HepG2 (cell line): ENCODE results near the gene MAVS. TPM values are rescaled to one million over a fixed set of nuclear protein-coding genes. Genes with fewer than 3 reads are reported as not detected.

ENCODE experiments used
- ELF4 ChIP-seq: sonication (generic); formaldehyde crosslinking; IDR thresholded peaks from 2 replicates; pipeline ENCODE4 v1.5.0; 2020; ENCODE audit warnings: missing genetic modification reagents, mild to moderate bottlenecking, moderate library complexity, borderline replicate concordance
- MAF1 ChIP-seq: sonication (generic); formaldehyde crosslinking; IDR thresholded peaks from 2 replicates; pipeline ENCODE4 v1.5.0; 2020; ENCODE audit warnings: missing genetic modification reagents, borderline replicate concordance
- MIXL1 ChIP-seq: IDR thresholded peaks from 2 replicates; pipeline ENCODE4 v1.6.1; 2016
- NR2C2 ChIP-seq: sonication (generic); formaldehyde crosslinking; IDR thresholded peaks from 2 replicates; pipeline ENCODE4 v1.4.0; 2020; ENCODE audit warnings: missing genetic modification reagents, mild to moderate bottlenecking, moderate library complexity, borderline replicate concordance
- RNF2 ChIP-seq: fragments of 450-650 bp; conservative IDR thresholded peaks from 2 replicates; pipeline ENCODE4 v1.6.1; 2016; ENCODE audit warnings: low read depth
- SAFB2 ChIP-seq: sonication (generic); formaldehyde crosslinking; IDR thresholded peaks from 2 replicates; pipeline ENCODE4 v1.5.1; 2020; ENCODE audit warnings: missing genetic modification reagents, low read depth, mild to moderate bottlenecking, borderline replicate concordance
- TBX3 ChIP-seq: fragments of 450-650 bp; IDR thresholded peaks from 2 replicates; pipeline ENCODE4 v1.6.1; 2017; ENCODE audit warnings: antibody characterized with exemption, mild to moderate bottlenecking, inconsistent platforms, borderline replicate concordance
- YEATS4 ChIP-seq: sonication (generic); formaldehyde crosslinking; IDR thresholded peaks from 2 replicates; pipeline ENCODE4 v1.4.0; 2020; ENCODE audit warnings: missing genetic modification reagents, borderline replicate concordance
- ZBTB7A ChIP-seq: sonication (generic); formaldehyde crosslinking; IDR thresholded peaks from 2 replicates; pipeline ENCODE4 v1.8.0; 2022; ENCODE audit warnings: mild to moderate bottlenecking, missing genetic modification reagents
- ZFYVE20 ChIP-seq: sonication (generic); formaldehyde crosslinking; IDR thresholded peaks from 2 replicates; pipeline ENCODE4 v1.8.0; 2023; ENCODE audit warnings: low read depth, mild to moderate bottlenecking, moderate library complexity, missing genetic modification reagents, borderline replicate concordance
- ZNF407 ChIP-seq: sonication (generic); formaldehyde crosslinking; IDR thresholded peaks from one replicate; pipeline ENCODE4 v1.5.1; 2020; ENCODE audit warnings: mild to moderate bottlenecking, missing genetic modification reagents; ENCODE audit errors: not compliant biosample characterization
- ZNF451 ChIP-seq: sonication (generic); formaldehyde crosslinking; IDR thresholded peaks from 2 replicates; pipeline ENCODE4 v1.5.0; 2020; ENCODE audit warnings: mild to moderate bottlenecking, missing genetic modification reagents
- ZNF629 ChIP-seq: sonication (generic); formaldehyde crosslinking; conservative IDR thresholded peaks from 2 replicates; pipeline ENCODE4 v1.5.0; 2020; ENCODE audit warnings: missing genetic modification reagents
- ZNF83 ChIP-seq: sonication (generic); formaldehyde crosslinking; IDR thresholded peaks from 2 replicates; pipeline ENCODE4 v1.4.0; 2020; ENCODE audit warnings: missing genetic modification reagents, mild to moderate bottlenecking, borderline replicate concordance
- polyA plus RNA-seq, 8 experiments: library from polyadenylated mRNA; depleted of rRNA in 3 of 8; stranded (reverse) in 7 of 8; unstranded in 1 of 8; fragments of >200 nt; fragmentation: Illumina TruSeq in 4 of 8; extraction: Trizol in 4 of 8; gene quantifications; 2 replicates each; pipeline versions ENCODE4 v1.2.1 to v1.2.3, GENCODE V29; 2011 to 2016; ENCODE audit warnings: low read depth in 4 of 8, missing spikeins in 1 of 8, mixed read lengths in 1 of 8; ENCODE audit not compliant: insufficient read depth in 1 of 8
- total RNA-seq, 5 experiments: library from RNA; depleted of rRNA; stranded (reverse); fragments of >200 nt; fragmentation: Illumina TruSeq; extraction: Trizol; gene quantifications; 2 replicates each; pipeline ENCODE4 v1.2.3, GENCODE V29; 2016; ENCODE audit warnings: low read depth in 1 of 5
- TF ChIP-seq, protein P1 (sequence below): sonication (generic); formaldehyde crosslinking; IDR thresholded peaks from 2 replicates; pipeline ENCODE4 v1.5.0; 2020; ENCODE audit warnings: mild to moderate bottlenecking, missing genetic modification reagents

Gene MAVS
- total and polyA plus RNA-seq, 2 of the 13 experiments (the other 11 are each of a cell fraction or from before 2014, with no cell fraction given), result 27.3 to 36.6 TPM

DNA sequence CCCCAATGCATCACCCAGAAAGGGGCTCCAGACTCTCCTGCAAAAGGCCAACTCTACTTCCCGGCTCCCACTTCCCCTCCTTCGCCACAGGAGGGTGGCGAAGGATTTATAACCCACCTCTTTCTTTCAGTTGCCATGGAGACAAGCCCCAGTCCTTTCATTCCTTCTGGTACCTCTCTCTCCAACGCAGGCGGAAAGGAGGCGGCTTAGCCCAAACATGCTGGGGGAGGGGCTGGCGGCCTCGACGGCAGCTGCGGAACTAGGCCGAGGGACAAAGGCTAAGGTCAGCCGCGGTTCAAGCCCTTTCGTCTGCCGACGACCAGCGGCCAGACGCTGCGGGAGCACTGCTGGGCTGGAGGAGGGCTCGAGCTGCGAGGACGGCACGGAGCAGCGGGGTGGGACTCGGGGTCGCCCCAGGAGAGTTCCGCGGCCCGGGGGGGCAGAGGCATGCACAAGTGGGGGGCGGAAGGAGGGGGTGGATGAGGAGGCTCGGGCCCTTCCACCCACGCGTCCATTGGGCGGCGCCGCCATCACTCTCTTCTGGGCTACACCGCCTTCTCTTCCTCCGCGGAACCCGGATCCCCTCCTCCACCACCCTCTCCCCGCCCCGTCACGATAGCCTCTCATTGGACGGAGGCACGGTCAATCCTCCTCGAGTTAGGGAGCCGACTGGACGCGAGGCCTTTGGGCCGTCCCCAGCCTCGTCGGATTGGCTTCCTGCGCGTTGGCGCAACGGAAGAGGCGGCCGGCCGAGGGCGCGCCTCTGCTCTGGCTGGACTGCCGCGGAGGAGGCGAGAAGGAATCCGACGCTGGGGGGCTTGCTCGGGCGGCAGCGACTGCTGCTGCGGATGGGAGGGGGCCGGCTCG is 42.2 kb downstream of the MAVS start, which contains the start of gene PANK2 (continued):
- peak; percentile 90 for TF ChIP-seq ZNF407 (CRISPR knock-in tag)
- TF ChIP-seq, protein P1, sequence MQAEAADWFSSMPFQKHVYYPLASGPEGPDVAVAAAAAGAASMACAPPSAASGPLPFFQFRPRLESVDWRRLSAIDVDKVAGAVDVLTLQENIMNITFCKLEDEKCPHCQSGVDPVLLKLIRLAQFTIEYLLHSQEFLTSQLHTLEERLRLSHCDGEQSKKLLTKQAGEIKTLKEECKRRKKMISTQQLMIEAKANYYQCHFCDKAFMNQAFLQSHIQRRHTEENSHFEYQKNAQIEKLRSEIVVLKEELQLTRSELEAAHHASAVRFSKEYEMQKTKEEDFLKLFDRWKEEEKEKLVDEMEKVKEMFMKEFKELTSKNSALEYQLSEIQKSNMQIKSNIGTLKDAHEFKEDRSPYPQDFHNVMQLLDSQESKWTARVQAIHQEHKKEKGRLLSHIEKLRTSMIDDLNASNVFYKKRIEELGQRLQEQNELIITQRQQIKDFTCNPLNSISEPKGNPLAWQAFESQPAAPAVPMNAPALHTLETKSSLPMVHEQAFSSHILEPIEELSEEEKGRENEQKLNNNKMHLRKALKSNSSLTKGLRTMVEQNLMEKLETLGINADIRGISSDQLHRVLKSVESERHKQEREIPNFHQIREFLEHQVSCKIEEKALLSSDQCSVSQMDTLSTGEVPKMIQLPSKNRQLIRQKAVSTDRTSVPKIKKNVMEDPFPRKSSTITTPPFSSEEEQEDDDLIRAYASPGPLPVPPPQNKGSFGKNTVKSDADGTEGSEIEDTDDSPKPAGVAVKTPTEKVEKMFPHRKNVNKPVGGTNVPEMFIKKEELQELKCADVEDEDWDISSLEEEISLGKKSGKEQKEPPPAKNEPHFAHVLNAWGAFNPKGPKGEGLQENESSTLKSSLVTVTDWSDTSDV (CRISPR knock-in tag), result peak; percentile 95
- peak; percentile 94 for TF ChIP-seq ZNF451 (CRISPR knock-in tag)
- no peak for TF ChIP-seq ZNF629 (CRISPR knock-in tag)
- TF ChIP-seq RNF2, result peak; percentile 60
- peak; percentile 69; the same call in 1 of the 2 replicates for TF ChIP-seq MIXL1 (CRISPR knock-in tag)
- TF ChIP-seq ZBTB7A, result peak; percentile 54; the same call in 1 of the 2 replicates
- TF ChIP-seq NR2C2, result peak; percentile 87
- TF ChIP-seq TBX3, result no peak
- peak; percentile 93 for TF ChIP-seq ZNF83 (CRISPR knock-in tag)
- TF ChIP-seq SAFB2 (CRISPR knock-in tag), result peak; percentile 90; the same call in 1 of the 2 replicates
- TF ChIP-seq MAF1 (CRISPR knock-in tag), result peak; percentile 72; the same call in 1 of the 2 replicates
- TF ChIP-seq ZFYVE20 (CRISPR knock-in tag), result peak; percentile 83
- 0 out of 2 replicates have a peak, but pooled peaks have one; percentile 59 for TF ChIP-seq ELF4 (CRISPR knock-in tag)
- peak; percentile 99 for TF ChIP-seq YEATS4 (CRISPR knock-in tag)
